MM.1S (cell line): ENCODE data around the gene RHBDD1.
A peak's percentile ranks its signal among the peaks of the same experiment; 100 is the strongest.

Experiments
- DNase-seq: peaks from one replicate; pipeline ENCODE4 v3.0.0-alpha.2; 2015
- H2AFZ ChIP-seq: fragments of 300-600 bp; sonication (generic); 2 replicates; pipeline ENCODE4 v1.6.0; 2016; ENCODE audit warnings: antibody characterized with exemption, low read length
- H3F3A ChIP-seq: fragments of 300-600 bp; sonication (generic); 2 replicates; pipeline ENCODE4 v1.6.1; 2016; ENCODE audit warnings: mild to moderate bottlenecking, antibody characterized with exemption, low read length, moderate library complexity, mixed read lengths; ENCODE audit not compliant: insufficient read depth
- H3K27ac ChIP-seq: fragments of 300-600 bp; sonication (generic); 2 replicates; pipeline ENCODE4 v1.5.1; 2016; ENCODE audit warnings: mild to moderate bottlenecking, low read length
- H3K27me3 ChIP-seq: fragments of 300-600 bp; sonication (generic); replicated peaks from 2 replicates; pipeline ENCODE4 v1.6.0; 2016; ENCODE audit warnings: low read length; ENCODE audit not compliant: insufficient read depth
- H3K36me3 ChIP-seq: fragments of 300-600 bp; sonication (generic); replicated peaks from 2 replicates; pipeline ENCODE4 v1.6.1; 2016; ENCODE audit warnings: mild to moderate bottlenecking, low read length, mixed read lengths; ENCODE audit not compliant: insufficient read depth
- H3K4me1 ChIP-seq: fragments of 300-600 bp; sonication (generic); 2 replicates; pipeline ENCODE4 v1.6.1; 2016; ENCODE audit warnings: low read length, mixed read lengths
- H3K4me2 ChIP-seq: fragments of 300-600 bp; sonication (generic); 2 replicates; pipeline ENCODE4 v1.6.0; 2016; ENCODE audit warnings: low read depth, low read length
- H3K4me3 ChIP-seq: fragments of 300-600 bp; sonication (generic); 2 replicates; pipeline ENCODE4 v1.5.1; 2016; ENCODE audit warnings: low read length, mixed read lengths
- H3K79me2 ChIP-seq: fragments of 300-600 bp; sonication (generic); 2 replicates; pipeline ENCODE4 v1.6.1; 2016; ENCODE audit warnings: mixed run types, low read length, mixed read lengths
- H3K9ac ChIP-seq: fragments of 300-600 bp; sonication (generic); 2 replicates; pipeline ENCODE4 v1.6.1; 2016; ENCODE audit warnings: low read length, mixed read lengths
- H3K9me2 ChIP-seq: fragments of 300-600 bp; sonication (generic); replicated peaks from 2 replicates; pipeline ENCODE4 v1.6.1; 2016; ENCODE audit warnings: mild to moderate bottlenecking, low read length, mixed read lengths; ENCODE audit not compliant: insufficient read depth
- H3K9me3 ChIP-seq: fragments of 300-600 bp; sonication (generic); replicated peaks from 2 replicates; pipeline ENCODE4 v1.6.1; 2016; ENCODE audit warnings: mild to moderate bottlenecking, low read length, mixed read lengths; ENCODE audit not compliant: insufficient read depth
- H4K20me1 ChIP-seq: fragments of 300-600 bp; sonication (generic); 2 replicates; pipeline ENCODE4 v1.6.1; 2016; ENCODE audit warnings: mild to moderate bottlenecking, low read length, moderate library complexity, mixed read lengths; ENCODE audit not compliant: insufficient read depth
- EZH2 ChIP-seq: fragments of 300-600 bp; sonication (generic); optimal IDR thresholded peaks from 2 replicates; pipeline ENCODE3; 2017; ENCODE audit warnings: low read depth, mild to moderate bottlenecking, antibody characterized with exemption, low read length, mixed read lengths
- EZH2phosphoT487 ChIP-seq: fragments of 300-600 bp; sonication (generic); IDR thresholded peaks from 2 replicates; pipeline ENCODE4 v1.6.1; 2018; ENCODE audit warnings: antibody characterized with exemption, low read length
- TF ChIP-seq, protein P1 (sequence below): fragments of 300-600 bp; sonication (generic); IDR thresholded peaks from 2 replicates; pipeline ENCODE4 v1.5.1; 2016; ENCODE audit warnings: antibody characterized with exemption, low read length, mixed read lengths

Gene RHBDD1

GRCh38 chr2:226835796-226836547 lies at the start of gene RHBDD1:
RHBDD1 (plus strand) TSS chr2:226836054; CDS start chr2:226864694, 28,640 bp downstream.
- TF ChIP-seq, protein P1, sequence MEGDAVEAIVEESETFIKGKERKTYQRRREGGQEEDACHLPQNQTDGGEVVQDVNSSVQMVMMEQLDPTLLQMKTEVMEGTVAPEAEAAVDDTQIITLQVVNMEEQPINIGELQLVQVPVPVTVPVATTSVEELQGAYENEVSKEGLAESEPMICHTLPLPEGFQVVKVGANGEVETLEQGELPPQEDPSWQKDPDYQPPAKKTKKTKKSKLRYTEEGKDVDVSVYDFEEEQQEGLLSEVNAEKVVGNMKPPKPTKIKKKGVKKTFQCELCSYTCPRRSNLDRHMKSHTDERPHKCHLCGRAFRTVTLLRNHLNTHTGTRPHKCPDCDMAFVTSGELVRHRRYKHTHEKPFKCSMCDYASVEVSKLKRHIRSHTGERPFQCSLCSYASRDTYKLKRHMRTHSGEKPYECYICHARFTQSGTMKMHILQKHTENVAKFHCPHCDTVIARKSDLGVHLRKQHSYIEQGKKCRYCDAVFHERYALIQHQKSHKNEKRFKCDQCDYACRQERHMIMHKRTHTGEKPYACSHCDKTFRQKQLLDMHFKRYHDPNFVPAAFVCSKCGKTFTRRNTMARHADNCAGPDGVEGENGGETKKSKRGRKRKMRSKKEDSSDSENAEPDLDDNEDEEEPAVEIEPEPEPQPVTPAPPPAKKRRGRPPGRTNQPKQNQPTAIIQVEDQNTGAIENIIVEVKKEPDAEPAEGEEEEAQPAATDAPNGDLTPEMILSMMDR, result no peak
- TF ChIP-seq EZH2, result no peak
- TF ChIP-seq EZH2phosphoT487, result no peak
- H3K4me1 ChIP-seq, result peaks cover 12% of the 10 kb centered on the region
- H3K9me2 ChIP-seq, result no peaks in the 10 kb centered on the region
- H3K4me2 ChIP-seq, result peak within 1 kb of the TSS; percentile 97
- peak within 1 kb of the TSS; percentile 85 for H2AFZ ChIP-seq
- peaks cover 43% of the 10 kb centered on the region for H3K79me2 ChIP-seq
- peak; percentile 96 for DNase-seq
- H3K9me3 ChIP-seq, result no peaks in the 10 kb centered on the region
- no peaks in the 10 kb centered on the region; the same call in 1 of the 2 replicates for H3K36me3 ChIP-seq
- H3K27me3 ChIP-seq, result no peaks in the 10 kb centered on the region
- peak within 1 kb of the TSS; percentile 82 for H3K4me3 ChIP-seq
- peak within 1 kb of the TSS; percentile 98 for H3K9ac ChIP-seq
- H3F3A ChIP-seq, result peaks cover 18% of the 10 kb centered on the region
- H3K27ac ChIP-seq, result peak within 1 kb of the TSS; percentile 99
- no peaks in the 10 kb centered on the region for H4K20me1 ChIP-seq

GRCh38 chr2:226788064-226788463 lies 47.8 kb upstream of the RHBDD1 start:
- Histone ChIP-seq H3K4me2 (no peak overlapping the region), H3K27ac (no peak overlapping the region)

DNA sequence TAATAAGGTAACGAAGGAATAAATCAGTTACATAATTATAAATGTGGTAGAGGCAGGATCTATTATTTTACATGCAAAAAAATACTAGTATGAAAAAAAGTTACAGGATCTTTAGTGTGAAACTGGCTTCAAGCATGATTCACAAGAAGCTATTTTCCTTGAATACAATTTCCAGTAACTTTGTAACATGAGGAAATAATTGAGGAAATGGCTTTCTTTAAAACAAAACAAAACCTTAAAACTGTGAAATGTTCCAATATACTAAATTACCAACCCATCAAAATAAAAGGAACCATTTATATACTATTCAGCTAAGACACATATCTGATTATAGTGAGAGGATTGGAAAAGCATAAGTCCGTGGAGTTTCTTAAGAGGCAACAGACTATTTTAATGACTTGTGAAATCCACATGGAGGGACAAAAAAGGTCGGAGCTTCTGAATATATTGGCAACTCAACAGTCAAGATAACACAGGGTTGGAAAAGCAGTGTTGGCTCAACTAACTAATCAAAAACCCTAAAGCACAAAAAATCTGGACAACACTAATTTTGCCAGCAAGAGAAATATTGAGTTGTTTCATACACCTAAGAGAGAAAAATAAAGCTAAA lies 46.9 kb upstream of the RHBDD1 start:
- Histone ChIP-seq H3K4me1 (peaks cover 15% of the 10 kb centered on the region), H3K9me3 (no peaks in the 10 kb centered on the region), H3K36me3 (no peaks in the 10 kb centered on the region), H3K27me3 (no peaks in the 10 kb centered on the region), H3K4me2 (no peak overlapping the region), H3K4me3 (no peak overlapping the region), H3K9me2 (no peaks in the 10 kb centered on the region), H3F3A (peaks cover 18% of the 10 kb centered on the region), H2AFZ (no peak overlapping the region), H3K79me2 (peaks cover 24% of the 10 kb centered on the region), H3K9ac (no peak overlapping the region), H3K27ac (no peak overlapping the region), H4K20me1 (no peaks in the 10 kb centered on the region)
- TF ChIP-seq, protein P1, result no peak
- TF ChIP-seq EZH2 (no peak), EZH2phosphoT487 (no peak)
- no peak for DNase-seq

More at GRCh38 chr2:226788064-226788463, 47.8 kb upstream of the RHBDD1 start:
- no peak for DNase-seq
- H3K9me2 ChIP-seq, result no peaks in the 10 kb centered on the region
- no peak overlapping the region for H3K4me3 ChIP-seq
- H3K9me3 ChIP-seq, result no peaks in the 10 kb centered on the region
- no peak overlapping the region for H3K9ac ChIP-seq
- H3K79me2 ChIP-seq, result peaks cover 18% of the 10 kb centered on the region
- H3K4me1 ChIP-seq, result peaks cover 18% of the 10 kb centered on the region
- H2AFZ ChIP-seq, result no peak overlapping the region
- H4K20me1 ChIP-seq, result no peaks in the 10 kb centered on the region
- H3K27me3 ChIP-seq, result no peaks in the 10 kb centered on the region
- TF ChIP-seq EZH2, result no peak
- TF ChIP-seq, protein P1, result no peak
- no peak for TF ChIP-seq EZH2phosphoT487
- peaks cover 13% of the 10 kb centered on the region for H3F3A ChIP-seq
- no peaks in the 10 kb centered on the region for H3K36me3 ChIP-seq
